GM12873 (cell line): Measurements from ENCODE around the gene CAMKMT.

ENCODE experiments used
- CTCF ChIP-seq: IDR thresholded peaks from 2 replicates; pipeline ENCODE4 v1.5.1; 2012; ENCODE audit warnings: low read depth, mild to moderate bottlenecking, moderate library complexity, low read length, control low read depth; ENCODE audit not compliant: insufficient read depth; ENCODE audit errors: missing control alignments

The CAMKMT gene

GRCh38 chr2:44778671-44779476 is 417.1 kb downstream of the CAMKMT start:
- peak; percentile 6 for TF ChIP-seq CTCF

- no peak for TF ChIP-seq CTCF
Measured at GRCh38 chr2:44779793-44780192, 418.0 kb downstream of the CAMKMT start.

GRCh38 chr2:44780406-44780805 is 418.7 kb downstream of the CAMKMT start:
- TF ChIP-seq CTCF: no peak

GRCh38 chr2:44785433-44785832 is 423.7 kb downstream of the CAMKMT start:
- TF ChIP-seq CTCF: no peak

- no peak for TF ChIP-seq CTCF
Measured at GRCh38 chr2:44786045-44786816, 424.5 kb downstream of the CAMKMT start.

GRCh38 chr2:44786817-44787214 is 425.1 kb downstream of the CAMKMT start:
- no peak for TF ChIP-seq CTCF

- no peak for TF ChIP-seq CTCF
Measured at GRCh38 chr2:44787663-44788062, 425.9 kb downstream of the CAMKMT start.
